Panc1 (cell line): ENCODE results near the gene MACROD1. TPM values are rescaled to one million over a fixed set of nuclear protein-coding genes. Genes with fewer than 3 reads are reported as not detected.

Experiments used
- ATAC-seq: fragments of 200-7000 bp; cut with Tn5 transposase; 2 replicates; pipeline ENCODE4 v1.9.1; 2020; ENCODE audit warnings: mild to moderate bottlenecking, moderate library complexity
- BruUV-seq: library from RNA; stranded (reverse); fragments of 400-500 nt; replicated peaks from 2 replicates; lab custom pipeline; 2021; lab: Mats Ljungman, UMichigan
- CTCF ChIA-PET: fragments of 300-600 bp; sonication (Branson Sonifier 250); formaldehyde crosslinking; loops from one replicate; lab custom pipeline; 2022; ENCODE audit warnings: antibody characterized with exemption; lab: Charles Lee
- POLR2A ChIA-PET: fragments of 300-600 bp; sonication (Branson Sonifier 250); formaldehyde crosslinking; loops from one replicate; lab custom pipeline; 2022; ENCODE audit warnings: antibody characterized with exemption; lab: Charles Lee
- DNase-seq: peaks from one replicate; pipeline ENCODE4 v3.0.0-alpha.2; 2010; ENCODE audit warnings: low read depth, low spot score
- H3K27ac ChIP-seq: 2 replicates; pipeline ENCODE4 v1.5.1; 2011; ENCODE audit warnings: mild to moderate bottlenecking, low read length, inconsistent platforms
- H3K27me3 ChIP-seq: fragments of 200-500 bp; sonication (Bioruptor generic); 2 replicates; pipeline ENCODE4 v1.6.0; 2014; ENCODE audit warnings: low read length, inconsistent platforms; ENCODE audit not compliant: control insufficient read depth, insufficient read depth
- H3K36me3 ChIP-seq: fragments of 200-500 bp; sonication (Bioruptor generic); 2 replicates; pipeline ENCODE4 v1.5.1; 2014; ENCODE audit warnings: inconsistent platforms, mild to moderate bottlenecking, low read length, moderate library complexity; ENCODE audit not compliant: control insufficient read depth, insufficient read depth
- H3K4me1 ChIP-seq: 2 replicates; pipeline ENCODE4 v1.5.1; 2011; ENCODE audit warnings: inconsistent platforms, mild to moderate bottlenecking, low read length, moderate library complexity; ENCODE audit not compliant: control insufficient read depth, insufficient read depth
- H3K4me3 ChIP-seq, 2 experiments: 2 replicates each; pipeline ENCODE4 v1.5.1; 2011 to 2012; ENCODE audit warnings: low read depth in 2 of 2, low read length in 2 of 2, mild to moderate bottlenecking in 2 of 2, inconsistent platforms in 1 of 2, moderate library complexity in 1 of 2
- H3K9me3 ChIP-seq: fragments of 200-500 bp; sonication (Bioruptor generic); 2 replicates; pipeline ENCODE4 v1.5.1; 2014; ENCODE audit warnings: low read depth, mild to moderate bottlenecking, inconsistent platforms, low read length, moderate library complexity; ENCODE audit not compliant: control insufficient read depth, insufficient read depth
- CTCF ChIP-seq: fragments of 450-650 bp; IDR thresholded peaks from 2 replicates; pipeline ENCODE4 v1.5.1; 2017; ENCODE audit warnings: mild to moderate bottlenecking
- POLR2AphosphoS5 ChIP-seq: IDR thresholded peaks from 2 replicates; pipeline ENCODE4 v1.6.1; 2012; ENCODE audit warnings: mild to moderate bottlenecking, low read depth, low read length, moderate library complexity
- REST ChIP-seq, 2 experiments: IDR thresholded peaks; 2 replicates each; pipeline ENCODE4 v1.6.1; 2011 to 2012; ENCODE audit warnings: low read depth in 2 of 2, control low read depth in 1 of 2, low read length in 1 of 2, mild to moderate bottlenecking in 1 of 2, moderate library complexity in 1 of 2; ENCODE audit not compliant: insufficient read depth in 1 of 2
- SIN3A ChIP-seq: IDR thresholded peaks from 2 replicates; pipeline ENCODE4 v1.6.1; 2012; ENCODE audit warnings: low read depth, mild to moderate bottlenecking, low read length, moderate library complexity, borderline replicate concordance; ENCODE audit not compliant: insufficient read depth
- TCF7L2 ChIP-seq: IDR thresholded peaks from 2 replicates; pipeline ENCODE4 v1.6.1; 2011; ENCODE audit warnings: mild to moderate bottlenecking, low read depth, low read length, inconsistent platforms
- in situ Hi-C: cut with HindIII; loops from 2 replicates; pipeline ENCODE4 v1.10.0; 2016; ENCODE audit warnings: low sequenced_read_pairs, low pct_unique_long_range_greater_than_20kb
- intact Hi-C: fragments of 100-400 bp; cut with micrococcal nuclease; formaldehyde crosslinking; loops from one replicate; pipeline ENCODE4 v1.10.0; 2022; ENCODE audit not compliant: unreplicated experiment
- total RNA-seq: library from RNA; stranded (reverse); gene quantifications from one replicate; pipeline ENCODE4 v1.2.1, GENCODE V29; 2021; ENCODE audit not compliant: unreplicated experiment

MACROD1 gene
- total RNA-seq, 1 experiment from 2014 or later, result 16.8 TPM

DNA sequence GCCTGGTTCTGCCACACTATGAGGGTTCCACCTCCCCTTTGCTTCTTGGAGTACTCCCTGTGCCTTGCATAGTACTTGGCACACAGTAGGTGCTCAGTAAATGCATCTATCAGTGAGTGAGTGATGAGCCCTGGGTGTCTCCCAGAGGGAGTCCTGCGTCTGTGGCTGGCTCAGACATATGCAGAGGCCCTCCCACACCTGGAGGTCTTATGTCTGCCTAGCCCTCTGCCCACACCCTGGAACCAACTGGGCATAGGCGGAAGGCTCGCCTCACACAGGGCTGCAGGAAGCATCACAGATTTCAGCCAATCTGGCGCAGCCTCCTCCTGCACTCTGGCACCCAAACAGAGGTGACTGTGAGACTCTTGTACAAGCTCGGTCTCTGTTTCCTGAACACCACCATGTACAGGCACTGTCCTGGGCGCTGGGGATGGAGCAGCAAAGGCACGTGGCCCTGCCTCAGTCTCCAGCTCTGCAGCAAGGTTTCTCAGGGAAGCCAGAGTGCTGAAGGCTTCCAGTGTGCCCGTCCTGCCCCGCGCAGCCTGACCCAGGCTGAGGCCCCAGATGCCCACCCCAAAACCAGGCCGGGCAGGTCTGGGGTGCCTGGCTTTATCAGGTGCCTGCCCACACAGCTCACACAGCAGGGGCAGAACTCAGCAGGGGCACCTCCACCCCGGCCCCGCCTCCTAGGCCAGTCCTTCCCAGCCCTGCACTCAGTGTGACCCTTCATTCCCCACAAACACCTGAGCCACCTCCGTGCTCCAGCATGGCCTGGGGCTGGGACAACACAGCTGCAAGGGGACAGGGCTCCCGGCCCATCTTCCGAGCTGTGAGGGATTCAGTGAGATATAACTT is 103.5 kb downstream of the MACROD1 start:
- intact Hi-C loops (no loop called here), in situ Hi-C loops (no loop called here)
- ATAC-seq (peak; percentile 33; the same call in 1 of the 2 replicates), DNase-seq (no peak)
- ChIA-PET CTCF (interaction anchor here (0.8 kb wide), 1 partner anchor 11 kb away, joined by 3 read pairs; no protein-coding TSS in a partner anchor), POLR2A (interaction anchor here (0.6 kb wide), 1 partner anchor 27 kb away, joined by 3 read pairs; no protein-coding TSS in a partner anchor)
- Histone ChIP-seq H3K9me3 (no peaks in the 10 kb centered on the region), H3K36me3 (no peaks in the 10 kb centered on the region), H3K27ac (no peak overlapping the region), H3K27me3 (no peaks in the 10 kb centered on the region), H3K4me3 (no peak overlapping the region), H3K4me1 (no peaks in the 10 kb centered on the region)
- no TSS peak for BruUV-seq
- no peak for TF ChIP-seq CTCF

- CTCF ChIA-PET, result no interaction called here
- H3K4me1 ChIP-seq, result no peaks in the 10 kb centered on the region
Observed at GRCh38 chr11:64060861-64061444, 105.0 kb downstream of the MACROD1 start.

More at GRCh38 chr11:64060861-64061444, 105.0 kb downstream of the MACROD1 start:
- DNase-seq (no peak), ATAC-seq (no peak)
- H3K4me3 ChIP-seq, result no peak overlapping the region; a peak in 1 of 4 replicates
- POLR2A ChIA-PET, result no interaction called here
- H3K27ac ChIP-seq, result no peak overlapping the region
- in situ Hi-C loops, result no loop called here
- intact Hi-C loops, result no loop called here
- H3K9me3 ChIP-seq, result no peaks in the 10 kb centered on the region
- no peak for TF ChIP-seq POLR2AphosphoS5
- TF ChIP-seq CTCF, result no peak
- TF ChIP-seq SIN3A, result no peak
- no peak for TF ChIP-seq TCF7L2
- TF ChIP-seq REST (IDR thresholded peaks at IDR 0.05; ENCODE audit: insufficient read depth in 1 of 2, low read depth in 2 of 2, low read length in 1 of 2), result no peak
- BruUV-seq, result no TSS peak
- H3K36me3 ChIP-seq, result no peaks in the 10 kb centered on the region
- no peaks in the 10 kb centered on the region for H3K27me3 ChIP-seq
